HL-60 (cell line): ENCODE measurements around the gene PTGES3L.
A peak's percentile ranks its signal among the peaks of the same experiment; 100 is the strongest.
"Not testable (repeated sequence)": the region's sequence is repeated elsewhere in the genome, so short reads cannot be mapped to it uniquely, and the experiment has no call there.

ENCODE experiments used
- CTCF ChIP-seq: IDR thresholded peaks from one replicate; pipeline ENCODE4 v1.5.1; 2011; ENCODE audit warnings: low read length, control low read depth, inconsistent platforms; ENCODE audit not compliant: insufficient read depth
- GABPA ChIP-seq: IDR thresholded peaks from 2 replicates; pipeline ENCODE4 v1.6.1; 2012; ENCODE audit warnings: low read depth
- POLR2AphosphoS5 ChIP-seq: IDR thresholded peaks from 2 replicates; pipeline ENCODE4 v1.6.1; 2012; ENCODE audit warnings: low read depth
- REST ChIP-seq: IDR thresholded peaks from 2 replicates; pipeline ENCODE4 v1.6.1; 2012; ENCODE audit warnings: low read depth; ENCODE audit not compliant: insufficient replicate concordance
- SPI1 ChIP-seq: IDR thresholded peaks from 2 replicates; pipeline ENCODE4 v1.6.1; 2012; ENCODE audit warnings: low read depth, mild to moderate bottlenecking, borderline replicate concordance

- not testable (repeated sequence) for TF ChIP-seq REST, CTCF, GABPA, SPI1
- peak; percentile 59 for TF ChIP-seq POLR2AphosphoS5
These were observed 21.0 kb upstream of the PTGES3L start for GRCh38 chr17:43000894-43001293.
